HG03280 (cell line): Measurements from ENCODE around the gene ANTXR2.
"Not testable (repeated sequence)": the region's sequence is repeated elsewhere in the genome, so short reads cannot be mapped to it uniquely, and the experiment has no call there.

Experiments used
- ATAC-seq: cut with Tn5 transposase; IDR thresholded peaks from one replicate; pipeline ENCODE4 v1.9.1; 2021; ENCODE audit warnings: mild to moderate bottlenecking, moderate library complexity; ENCODE audit not compliant: unreplicated experiment

The ANTXR2 gene

GRCh38 chr4:80027611-80028010 is 45.4 kb downstream of the ANTXR2 start:
- ATAC-seq = no peak

GRCh38 chr4:80026100-80026499 is 46.9 kb downstream of the ANTXR2 start:
- ATAC-seq = no peak

GRCh38 chr4:80024335-80024734 is 48.7 kb downstream of the ANTXR2 start:
- ATAC-seq = no peak

GRCh38 chr4:80022282-80022681 is 50.7 kb downstream of the ANTXR2 start:
- no peak for ATAC-seq

GRCh38 chr4:80017125-80017854 is 55.7 kb downstream of the ANTXR2 start:
- no peak for ATAC-seq

- ATAC-seq = no peak
Measured at GRCh38 chr4:80016506-80016905, 56.5 kb downstream of the ANTXR2 start.

GRCh38 chr4:80015407-80016189 is 57.4 kb downstream of the ANTXR2 start:
- ATAC-seq = no peak

- no peak for ATAC-seq
Measured at GRCh38 chr4:80014531-80014930, 58.5 kb downstream of the ANTXR2 start.

- ATAC-seq = no peak
Measured at GRCh38 chr4:80012291-80012690, 60.7 kb downstream of the ANTXR2 start.

GRCh38 chr4:80011636-80012236 is 61.3 kb downstream of the ANTXR2 start:
- ATAC-seq = no peak

GRCh38 chr4:80010316-80010715 is 62.7 kb downstream of the ANTXR2 start:
- ATAC-seq = no peak

GRCh38 chr4:80009806-80010205 is 63.2 kb downstream of the ANTXR2 start:
- no peak for ATAC-seq

- no peak for ATAC-seq
Measured at GRCh38 chr4:80008971-80009370, 64.1 kb downstream of the ANTXR2 start.

GRCh38 chr4:80008351-80008750 is 64.7 kb downstream of the ANTXR2 start:
- no peak for ATAC-seq

GRCh38 chr4:80007745-80008149 is 65.3 kb downstream of the ANTXR2 start:
- peak; percentile 60 for ATAC-seq

GRCh38 chr4:80006935-80007744 is 65.9 kb downstream of the ANTXR2 start:
- no peak for ATAC-seq

- no peak for ATAC-seq
Measured at GRCh38 chr4:80005863-80006262, 67.2 kb downstream of the ANTXR2 start.

GRCh38 chr4:80004319-80004718 is 68.7 kb downstream of the ANTXR2 start:
- ATAC-seq = no peak

GRCh38 chr4:80002559-80002958 is 70.5 kb downstream of the ANTXR2 start:
- ATAC-seq = not testable (repeated sequence)

GRCh38 chr4:79999048-79999447 is 74.0 kb downstream of the ANTXR2 start:
- not testable (repeated sequence) for ATAC-seq

- ATAC-seq = no peak
Measured at GRCh38 chr4:79998201-79998600, 74.8 kb downstream of the ANTXR2 start.
